ENCODE measurements around the gene STMN3. TPM values are rescaled to one million over a fixed set of nuclear protein-coding genes. Genes with fewer than 3 reads are reported as not detected.

STMN3 gene
- total RNA-seq, 1 donor from 2014 or later, result 4.6 TPM

- Histone ChIP-seq H3K27ac (replicated peaks) (peak overlapping the region; percentile 96), H3K4me1 (peaks cover 68% of the 10 kb centered on the region), H3K27me3 (ENCODE audit: low read depth) (no peaks in the 10 kb centered on the region), H3K9me3 (replicated peaks) (no peaks in the 10 kb centered on the region), H3K4me3 (peak overlapping the region; percentile 42), H3K36me3 (no peaks in the 10 kb centered on the region)
- intact Hi-C loops (cut with micrococcal nuclease), result no loop called here
- no peak for TF ChIP-seq CTCF (IDR thresholded peaks at IDR 0.05; ENCODE audit: borderline replicate concordance)
- no peak for DNase-seq
These were observed 34.4 kb upstream of the STMN3 start for GRCh38 chr20:63687419-63688178.

GRCh38 chr20:63686492-63687321 is 33.5 kb upstream of the STMN3 start:
- Histone ChIP-seq H3K4me1 (peaks cover 72% of the 10 kb centered on the region), H3K27ac (replicated peaks) (peak overlapping the region; percentile 96), H3K27me3 (ENCODE audit: low read depth) (no peaks in the 10 kb centered on the region), H3K36me3 (no peaks in the 10 kb centered on the region), H3K4me3 (peak overlapping the region; percentile 42), H3K9me3 (replicated peaks) (no peaks in the 10 kb centered on the region)
- intact Hi-C loops (cut with micrococcal nuclease), result no loop called here
- DNase-seq, result peak; percentile 78
- no peak for TF ChIP-seq CTCF (IDR thresholded peaks at IDR 0.05; ENCODE audit: borderline replicate concordance)

- no peaks in the 10 kb centered on the region for H3K27me3 ChIP-seq (ENCODE audit: low read depth)
- H3K27ac ChIP-seq (replicated peaks), result peak overlapping the region; percentile 96
- intact Hi-C loops (cut with micrococcal nuclease), result no loop called here
- peaks cover 79% of the 10 kb centered on the region for H3K4me1 ChIP-seq
- no peak for DNase-seq
- H3K9me3 ChIP-seq (replicated peaks), result no peaks in the 10 kb centered on the region
- no peak for TF ChIP-seq CTCF (IDR thresholded peaks at IDR 0.05; ENCODE audit: borderline replicate concordance)
- H3K4me3 ChIP-seq, result peak overlapping the region; percentile 42
- H3K36me3 ChIP-seq, result no peaks in the 10 kb centered on the region
These were observed 32.9 kb upstream of the STMN3 start for GRCh38 chr20:63686094-63686491.

- H3K27ac ChIP-seq (replicated peaks), result peak overlapping the region; percentile 96
- peaks cover 81% of the 10 kb centered on the region for H3K4me1 ChIP-seq
- DNase-seq, result no peak
- H3K9me3 ChIP-seq (replicated peaks), result no peaks in the 10 kb centered on the region
- TF ChIP-seq CTCF (IDR thresholded peaks at IDR 0.05; ENCODE audit: borderline replicate concordance), result no peak
- H3K4me3 ChIP-seq, result no peak overlapping the region
- intact Hi-C loops (cut with micrococcal nuclease), result no loop called here
- H3K36me3 ChIP-seq, result no peaks in the 10 kb centered on the region
- no peaks in the 10 kb centered on the region for H3K27me3 ChIP-seq (ENCODE audit: low read depth)
These were observed 32.2 kb upstream of the STMN3 start for GRCh38 chr20:63685269-63686026.

GRCh38 chr20:63682384-63683139 is 29.3 kb upstream of the STMN3 start:
- no peak for TF ChIP-seq CTCF (IDR thresholded peaks at IDR 0.05; ENCODE audit: borderline replicate concordance)
- intact Hi-C loops (cut with micrococcal nuclease), result no loop called here
- Histone ChIP-seq H3K27ac (replicated peaks) (peak overlapping the region; percentile 90), H3K27me3 (ENCODE audit: low read depth) (no peaks in the 10 kb centered on the region), H3K9me3 (replicated peaks) (no peaks in the 10 kb centered on the region), H3K4me1 (peaks cover 58% of the 10 kb centered on the region), H3K36me3 (peaks cover 14% of the 10 kb centered on the region), H3K4me3 (no peak overlapping the region)
- peak; percentile 69 for DNase-seq

All from left ventricle myocardium inferior (tissue), 1 donor.